GM18511 (cell line): ENCODE data around the gene TBX19.

Source experiments
- ATAC-seq: cut with Tn5 transposase; IDR thresholded peaks from one replicate; pipeline ENCODE4 v1.9.1; 2021; ENCODE audit warnings: mild to moderate bottlenecking, moderate library complexity; ENCODE audit not compliant: unreplicated experiment

TBX19 gene

DNA sequence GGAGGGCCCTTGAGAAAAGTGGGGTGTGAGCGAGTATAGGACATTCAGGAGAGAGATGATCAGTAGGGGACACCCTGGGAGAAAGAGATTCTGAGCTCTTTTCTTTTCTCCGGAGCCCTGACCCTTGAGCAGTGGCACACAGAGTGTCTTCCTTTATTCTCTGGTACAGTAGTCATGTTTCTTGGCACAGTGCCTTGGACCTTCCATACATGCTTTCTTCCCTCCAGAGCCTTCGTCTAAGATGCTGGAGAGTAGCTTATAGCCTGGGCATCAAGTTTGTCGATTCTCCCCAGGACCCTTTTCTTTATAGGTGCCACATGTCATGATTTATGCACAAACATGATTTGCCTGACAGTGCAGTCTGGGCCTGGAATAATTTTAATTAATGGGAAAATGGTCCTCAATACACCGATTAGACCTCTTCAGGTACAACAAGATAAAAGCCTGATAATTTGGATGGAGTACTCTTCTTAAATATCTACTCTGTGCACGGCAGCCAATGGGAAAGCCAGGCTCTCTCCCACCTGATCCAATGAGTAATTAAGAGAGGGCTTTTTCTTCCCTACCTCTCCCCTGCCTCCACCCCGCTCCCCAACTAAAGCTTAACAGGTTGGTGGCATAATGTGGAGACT, at the start of gene TBX19:
TBX19 (plus strand) TSS at position 582 of the 632 bp plus-strand sequence. CDS start 214 bp downstream, outside the sequence.
- ATAC-seq, result no peak

DNA sequence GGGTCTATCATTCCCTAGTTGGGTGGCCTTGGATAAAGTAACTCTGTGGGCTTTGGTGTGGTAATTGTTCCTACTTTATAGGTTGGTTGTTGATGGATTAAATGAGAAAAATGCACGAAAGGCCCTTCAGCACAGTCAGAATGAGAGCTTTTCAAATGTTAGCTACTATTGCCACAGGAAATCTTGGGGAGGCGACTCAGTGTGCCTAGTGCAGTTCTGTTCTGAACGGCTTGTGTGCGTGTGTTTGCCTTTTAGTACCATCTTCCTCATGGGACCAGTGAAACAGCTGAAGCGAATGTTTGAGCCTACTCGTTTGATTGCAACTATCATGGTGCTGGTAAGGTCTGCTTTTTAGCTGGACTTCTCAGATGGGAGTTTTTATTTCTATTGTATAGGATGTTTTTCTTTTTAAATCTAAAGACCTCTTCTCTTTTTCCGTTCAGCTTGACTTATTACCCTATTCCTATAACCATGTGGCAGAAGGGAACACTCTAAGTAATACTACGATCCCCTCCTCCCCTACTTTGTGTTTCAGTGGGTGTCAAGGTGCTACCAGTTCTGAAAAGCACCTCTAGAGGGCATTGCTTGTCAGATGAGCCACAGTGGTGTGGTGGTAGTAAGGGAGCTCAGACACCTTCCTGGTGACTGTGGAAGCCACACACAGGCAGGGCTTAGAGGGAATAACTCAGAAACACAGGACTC, 45.7 kb upstream of the TBX19 start:
- ATAC-seq, result no peak

DNA sequence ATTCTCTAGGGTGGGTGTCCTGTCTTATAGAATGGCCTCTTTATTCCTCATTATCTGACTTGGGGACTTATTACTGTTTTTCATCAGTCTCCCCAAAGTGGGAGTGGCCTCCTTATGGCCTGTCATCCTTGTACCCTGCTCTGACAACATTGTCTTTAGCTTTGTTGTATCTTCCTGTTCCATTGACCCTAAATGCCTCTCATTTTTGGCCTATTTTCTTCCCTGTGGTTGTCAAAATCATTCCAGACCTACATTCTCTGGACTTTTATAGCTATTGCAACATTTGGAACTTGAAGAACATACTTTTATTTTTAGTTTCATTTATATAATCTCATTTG, 45.2 kb upstream of the TBX19 start:
- ATAC-seq, result no peak

DNA sequence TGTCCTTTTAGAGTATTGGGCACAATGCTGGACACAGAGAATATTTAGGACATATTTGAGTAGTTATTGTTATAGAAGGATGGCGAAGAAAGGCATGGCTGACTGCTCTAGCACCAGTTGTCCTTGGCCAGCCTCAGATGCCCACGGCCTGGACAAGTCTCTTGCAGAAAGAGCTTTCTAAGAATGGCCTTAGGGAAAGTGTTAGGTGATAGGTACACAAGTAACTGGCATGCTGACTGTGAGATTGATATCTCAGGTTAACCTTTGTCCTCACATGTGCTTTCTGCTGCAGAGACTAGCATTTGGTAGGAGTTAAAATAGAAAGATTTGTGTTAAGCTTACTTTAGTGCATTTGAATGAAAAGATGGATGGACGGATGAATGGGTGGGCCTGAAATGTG, 44.7 kb upstream of the TBX19 start:
- ATAC-seq, result no peak

DNA sequence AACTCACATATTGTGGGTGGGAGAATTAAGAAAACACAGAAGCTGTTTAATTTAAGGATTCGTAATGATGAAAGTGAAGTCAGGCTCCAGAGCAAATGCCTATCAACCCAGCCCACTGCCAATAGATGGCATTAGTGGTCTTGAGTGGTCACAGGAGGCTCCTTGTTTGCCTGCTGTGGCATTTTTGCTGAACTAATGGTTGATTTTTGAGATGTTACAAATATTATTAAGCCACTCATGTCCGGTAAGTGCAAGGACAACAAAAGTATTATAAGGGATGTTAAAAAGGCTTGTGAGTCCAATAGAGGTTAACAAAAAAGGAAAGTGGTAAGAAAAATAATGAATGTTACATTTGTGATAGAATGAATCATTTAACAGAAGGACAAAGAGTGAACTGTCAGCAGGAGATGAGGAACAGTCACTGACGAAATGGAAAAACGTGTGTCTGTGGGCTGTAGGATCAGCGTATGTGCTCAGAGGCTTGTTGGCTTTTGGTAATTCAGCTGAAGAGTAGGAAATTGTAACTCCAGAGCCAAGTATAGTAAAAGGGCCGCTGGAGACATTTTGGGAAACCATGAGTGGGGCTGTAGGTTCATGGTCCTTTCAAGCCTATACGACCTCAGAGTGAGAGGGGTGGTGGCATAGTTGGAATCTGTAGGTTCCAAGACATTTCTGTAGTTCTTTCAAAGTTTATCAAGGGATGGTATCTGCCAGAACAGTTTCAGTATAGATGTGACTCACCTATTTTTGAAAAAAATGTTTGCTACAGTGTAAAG, 43.7 kb upstream of the TBX19 start:
- ATAC-seq, result no peak

- ATAC-seq, result no peak
Observed at GRCh38 chr1:168243198-168243597, 37.5 kb upstream of the TBX19 start.

GRCh38 chr1:168243636-168244212, 37.0 kb upstream of the TBX19 start:
- ATAC-seq, result no peak

DNA sequence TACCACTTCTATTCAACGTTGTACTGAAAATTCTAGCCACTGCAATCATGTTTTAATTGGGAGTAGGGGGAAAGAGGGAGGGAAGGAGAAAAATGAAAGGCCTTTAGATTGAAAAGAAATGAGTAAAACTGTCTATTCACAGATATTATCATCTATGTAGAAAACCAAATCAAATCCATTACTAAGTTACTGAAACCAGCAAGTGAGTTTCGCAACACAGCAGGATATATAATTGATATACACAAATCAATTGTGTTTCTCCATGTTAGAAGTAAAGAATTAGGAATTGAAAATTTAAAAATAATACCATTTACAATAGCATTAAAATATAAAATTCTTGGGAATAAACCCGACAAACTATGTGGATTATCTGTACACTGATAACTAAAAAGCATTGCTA, 35.6 kb upstream of the TBX19 start:
- ATAC-seq, result no peak

GRCh38 chr1:168246506-168246905, 34.2 kb upstream of the TBX19 start:
- ATAC-seq, result no peak

DNA sequence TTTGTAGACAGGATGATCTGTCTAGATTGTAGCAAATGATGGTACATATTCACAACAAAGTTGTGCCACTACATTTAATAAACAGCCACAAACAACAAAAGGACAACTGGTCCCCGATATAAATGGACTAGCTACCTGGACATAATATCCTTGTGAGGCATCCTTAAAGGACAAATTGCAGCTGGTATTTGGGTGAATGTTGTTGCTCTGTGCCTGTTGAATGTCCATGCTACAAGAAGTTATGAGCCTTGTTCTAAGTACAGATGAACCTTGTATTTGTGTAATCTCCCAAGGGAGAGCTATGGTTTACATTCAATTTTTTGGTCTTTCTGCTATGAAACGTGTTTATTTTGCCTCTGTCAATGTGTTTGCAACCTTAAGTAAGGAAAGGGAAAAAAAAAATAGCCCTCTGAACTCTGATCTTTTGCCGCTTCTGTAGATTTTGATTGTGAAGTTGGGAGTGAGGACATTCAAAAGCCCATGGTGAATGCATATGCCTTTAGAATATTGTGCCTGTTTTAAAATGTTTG, 28.4 kb upstream of the TBX19 start:
- ATAC-seq, result no peak

GRCh38 chr1:168256164-168256563, 24.5 kb upstream of the TBX19 start:
- ATAC-seq, result no peak

GRCh38 chr1:168257397-168257796, 23.3 kb upstream of the TBX19 start:
- ATAC-seq, result no peak

- ATAC-seq, result no peak
Observed at GRCh38 chr1:168259567-168259966, 21.1 kb upstream of the TBX19 start.

- ATAC-seq, result no peak
Observed at GRCh38 chr1:168260393-168260792, 20.3 kb upstream of the TBX19 start.

GRCh38 chr1:168261390-168261789, 19.3 kb upstream of the TBX19 start:
- no peak for ATAC-seq

GRCh38 chr1:168263130-168263529, 17.5 kb upstream of the TBX19 start:
- no peak for ATAC-seq

GRCh38 chr1:168264296-168264695, 16.4 kb upstream of the TBX19 start:
- ATAC-seq, result no peak

GRCh38 chr1:168265596-168265995, 15.1 kb upstream of the TBX19 start:
- ATAC-seq, result no peak

DNA sequence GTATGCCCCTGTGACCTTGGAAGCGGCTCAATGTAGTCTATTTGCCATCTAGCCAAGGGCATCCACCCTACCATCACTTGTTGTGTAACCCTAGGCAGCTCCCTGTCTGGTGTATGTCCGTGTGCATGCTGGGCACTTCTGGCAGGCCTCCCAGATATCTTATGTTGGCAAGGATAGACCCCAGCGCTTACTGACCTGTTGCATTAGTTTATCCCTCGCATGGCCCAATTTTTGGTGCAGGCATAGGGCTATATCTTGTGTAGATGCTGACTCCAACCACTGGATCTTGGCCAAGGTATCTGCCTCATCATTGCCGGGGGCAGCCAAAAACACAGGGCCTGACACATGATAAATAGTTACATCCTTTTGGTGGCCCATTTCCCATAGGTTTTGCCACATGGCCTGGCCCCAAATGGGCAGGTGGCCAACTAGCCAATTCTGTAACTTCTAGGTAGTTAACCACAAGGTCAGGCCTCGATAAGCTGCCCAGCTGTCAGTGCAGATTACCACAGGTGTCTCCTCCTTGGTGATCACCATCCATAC, 14.0 kb upstream of the TBX19 start:
- no peak for ATAC-seq

GRCh38 chr1:168271636-168272035, 9.0 kb upstream of the TBX19 start:
- ATAC-seq, result no peak

DNA sequence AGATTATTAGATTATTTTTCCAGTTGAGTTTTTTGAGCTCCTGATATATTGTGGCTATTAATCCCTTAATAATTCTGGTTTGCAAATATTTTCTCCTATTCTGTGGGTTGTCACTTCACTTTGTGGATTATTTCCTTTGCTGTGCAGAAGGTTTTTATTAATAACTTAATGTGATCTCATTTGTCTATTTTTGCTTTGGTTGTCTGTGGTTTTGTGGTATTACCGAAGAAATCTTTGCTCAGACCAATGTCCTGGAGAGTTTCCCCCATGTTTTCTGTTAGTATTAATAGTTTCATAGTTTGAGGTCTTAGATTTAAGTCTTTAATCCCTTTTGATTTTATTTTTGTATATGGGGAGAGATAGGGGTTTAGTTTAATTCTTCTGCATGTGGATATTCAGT, 7.1 kb upstream of the TBX19 start:
- ATAC-seq, result no peak
